Left ventricle myocardium inferior (tissue), 1 donor: ENCODE measurements around the gene CD3E. TPM values are rescaled to one million over a fixed set of nuclear protein-coding genes. Genes with fewer than 3 reads are reported as not detected.

Experiments used
- DNase-seq: peaks from one replicate; pipeline ENCODE4 v3.0.0-alpha.2; 2020
- H3K27ac ChIP-seq: fragments of 200-600 bp; replicated peaks from 2 replicates; pipeline ENCODE4 v1.8.0; 2021
- H3K27me3 ChIP-seq: fragments of 200-600 bp; 2 replicates; pipeline ENCODE4 v1.8.0; 2021; ENCODE audit warnings: low read depth
- H3K36me3 ChIP-seq: fragments of 200-600 bp; 2 replicates; pipeline ENCODE4 v1.8.0; 2021
- H3K4me1 ChIP-seq: fragments of 200-600 bp; 2 replicates; pipeline ENCODE4 v1.8.0; 2021
- H3K4me3 ChIP-seq: fragments of 200-600 bp; 2 replicates; pipeline ENCODE4 v1.8.0; 2021; ENCODE audit warnings: mild to moderate bottlenecking, moderate library complexity
- H3K9me3 ChIP-seq: fragments of 200-600 bp; replicated peaks from 2 replicates; pipeline ENCODE4 v1.8.0; 2021
- intact Hi-C: fragments of 100-400 bp; cut with micrococcal nuclease; formaldehyde crosslinking; loops from one replicate; pipeline ENCODE4 v1.11.0; 2022
- total RNA-seq: library from RNA; stranded (reverse); fragmentation: NEBNext Ultra II Directional; extraction: Animal tissue kit (Norgen Biotek cat#: 25700); gene quantifications from one replicate; pipeline ENCODE4 v1.2.1, GENCODE V29; 2021
- TF ChIP-seq, protein P1 (sequence below): fragments of 200-600 bp; IDR thresholded peaks from 2 replicates; pipeline ENCODE4 v1.8.0; 2021; ENCODE audit warnings: antibody characterized with exemption, mild to moderate bottlenecking, borderline replicate concordance
- donor health status: DM: no; HTN: yes; CAD: no; lungs with severe emphysema.

CD3E gene
- total RNA-seq, 1 donor from 2014 or later, result 0.60 TPM

DNA sequence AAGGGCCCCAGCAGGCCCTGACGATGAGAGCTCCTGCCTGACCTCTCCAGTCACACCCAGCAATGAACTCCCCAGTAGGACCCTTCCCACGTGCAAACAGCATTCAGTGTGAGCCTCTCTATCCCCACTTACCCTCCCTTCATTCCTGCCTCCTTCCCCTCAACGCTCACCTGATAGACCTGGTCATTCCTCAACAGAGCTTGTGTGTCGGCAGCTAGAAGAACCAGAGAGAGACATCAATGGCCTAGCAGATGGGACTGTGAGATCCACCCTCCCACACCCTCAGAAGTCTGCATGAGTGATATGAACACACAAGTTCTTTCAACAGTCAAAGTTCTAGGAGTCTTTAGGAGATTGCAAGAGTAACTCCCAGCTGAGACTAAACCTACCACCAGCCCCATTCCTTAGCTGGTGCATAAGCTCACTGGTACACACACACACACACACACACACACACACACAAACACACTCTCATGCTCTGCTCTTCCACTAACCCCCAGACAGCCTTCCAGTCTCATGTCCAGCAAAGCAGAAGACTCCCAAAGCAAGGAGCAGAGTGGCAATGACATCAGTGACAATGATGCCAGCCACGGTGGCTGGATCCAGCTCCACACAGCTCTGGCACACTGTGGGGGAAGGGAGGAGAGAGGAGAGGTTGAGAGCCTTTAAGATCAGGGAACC is 34.9 kb downstream of the CD3E start:
- DNase-seq, result no peak
- H3K27me3 ChIP-seq, result peaks cover 33% of the 10 kb centered on the region
- no peaks in the 10 kb centered on the region for H3K9me3 ChIP-seq
- no peaks in the 10 kb centered on the region for H3K4me1 ChIP-seq
- TF ChIP-seq, protein P1, sequence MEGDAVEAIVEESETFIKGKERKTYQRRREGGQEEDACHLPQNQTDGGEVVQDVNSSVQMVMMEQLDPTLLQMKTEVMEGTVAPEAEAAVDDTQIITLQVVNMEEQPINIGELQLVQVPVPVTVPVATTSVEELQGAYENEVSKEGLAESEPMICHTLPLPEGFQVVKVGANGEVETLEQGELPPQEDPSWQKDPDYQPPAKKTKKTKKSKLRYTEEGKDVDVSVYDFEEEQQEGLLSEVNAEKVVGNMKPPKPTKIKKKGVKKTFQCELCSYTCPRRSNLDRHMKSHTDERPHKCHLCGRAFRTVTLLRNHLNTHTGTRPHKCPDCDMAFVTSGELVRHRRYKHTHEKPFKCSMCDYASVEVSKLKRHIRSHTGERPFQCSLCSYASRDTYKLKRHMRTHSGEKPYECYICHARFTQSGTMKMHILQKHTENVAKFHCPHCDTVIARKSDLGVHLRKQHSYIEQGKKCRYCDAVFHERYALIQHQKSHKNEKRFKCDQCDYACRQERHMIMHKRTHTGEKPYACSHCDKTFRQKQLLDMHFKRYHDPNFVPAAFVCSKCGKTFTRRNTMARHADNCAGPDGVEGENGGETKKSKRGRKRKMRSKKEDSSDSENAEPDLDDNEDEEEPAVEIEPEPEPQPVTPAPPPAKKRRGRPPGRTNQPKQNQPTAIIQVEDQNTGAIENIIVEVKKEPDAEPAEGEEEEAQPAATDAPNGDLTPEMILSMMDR, result no peak
- no peak overlapping the region for H3K27ac ChIP-seq
- no peaks in the 10 kb centered on the region for H3K36me3 ChIP-seq
- H3K4me3 ChIP-seq, result no peak overlapping the region
- intact Hi-C loops, result no loop called here

DNA sequence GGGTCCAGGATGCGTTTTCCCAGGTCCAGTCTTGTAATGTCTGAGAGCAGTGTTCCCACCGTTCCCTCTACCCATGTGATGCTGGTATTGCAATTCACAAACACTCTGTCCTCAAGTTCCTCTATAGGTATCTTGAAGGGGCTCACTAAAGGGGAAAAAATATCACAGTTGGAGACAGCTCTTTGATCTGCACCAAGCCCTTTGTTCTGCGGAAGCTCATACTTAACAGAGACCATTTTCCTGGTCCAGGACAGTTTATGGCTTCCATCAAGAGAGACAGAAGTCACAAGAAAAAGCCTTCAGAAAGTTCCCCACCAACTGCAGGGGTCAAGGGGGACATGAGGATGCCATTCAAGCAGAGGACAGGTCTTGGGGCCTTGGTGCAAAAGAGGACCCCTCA is 35.9 kb downstream of the CD3E start:
- TF ChIP-seq, protein P1, result no peak
- H3K27ac ChIP-seq, result no peak overlapping the region
- H3K27me3 ChIP-seq, result peaks cover 44% of the 10 kb centered on the region
- DNase-seq, result no peak
- no peak overlapping the region for H3K4me3 ChIP-seq
- H3K9me3 ChIP-seq, result no peaks in the 10 kb centered on the region
- intact Hi-C loops, result no loop called here
- no peaks in the 10 kb centered on the region for H3K36me3 ChIP-seq
- no peaks in the 10 kb centered on the region for H3K4me1 ChIP-seq

DNA sequence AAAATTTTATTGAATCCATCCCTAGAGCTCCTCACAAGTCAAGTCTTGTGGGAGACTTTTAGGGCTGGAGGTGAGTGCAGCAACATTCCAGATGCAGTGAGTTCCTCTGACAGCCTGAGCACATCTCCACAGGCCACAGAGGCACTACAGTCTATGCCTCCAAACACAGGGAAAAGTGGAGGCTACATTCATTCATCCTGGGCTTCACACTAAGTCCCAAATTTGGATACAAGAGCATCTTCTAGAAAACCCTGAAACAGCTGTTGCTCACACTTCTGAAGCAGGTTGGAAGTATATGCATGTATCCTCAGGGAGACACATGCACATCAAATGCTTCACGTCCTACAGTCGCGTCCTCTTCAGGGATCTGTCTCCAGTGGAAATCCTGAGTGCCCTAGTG is 36.7 kb downstream of the CD3E start:
- peaks cover 52% of the 10 kb centered on the region for H3K27me3 ChIP-seq

DNA sequence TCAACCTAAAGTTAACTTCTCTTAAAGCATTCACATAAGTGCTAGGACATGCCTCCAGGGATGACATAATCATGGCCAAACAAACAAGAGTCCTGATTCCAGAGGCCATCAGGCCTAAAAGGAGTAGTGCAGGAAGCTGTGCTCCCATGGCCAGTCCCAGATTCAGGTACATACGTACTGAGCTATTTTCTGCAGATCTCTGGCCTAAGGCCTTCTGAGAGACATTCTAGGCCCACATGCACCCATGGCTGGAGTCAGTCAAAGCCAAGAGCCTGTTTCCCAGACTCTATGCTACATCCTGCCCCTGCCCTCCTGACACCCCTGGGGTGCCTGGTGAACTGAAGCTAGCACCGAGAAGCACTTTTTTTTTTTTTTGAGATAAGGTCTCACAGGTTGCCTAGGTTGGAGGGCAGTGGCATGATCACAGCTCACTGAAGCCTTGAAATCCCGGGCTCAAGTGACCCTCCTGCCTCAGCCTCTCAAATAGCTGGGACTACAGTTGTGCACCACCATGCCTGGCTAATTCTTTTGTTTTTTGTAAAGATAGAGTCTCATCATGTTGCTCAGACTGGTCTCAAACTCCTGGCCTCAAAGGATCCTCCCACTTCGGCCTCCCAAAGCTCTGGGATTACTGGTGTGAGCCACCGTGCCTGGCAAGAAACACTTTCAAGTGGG is 37.4 kb downstream of the CD3E start:
- peaks cover 53% of the 10 kb centered on the region for H3K27me3 ChIP-seq
- no peak overlapping the region for H3K27ac ChIP-seq
- TF ChIP-seq, protein P1, result no peak
- no peak for DNase-seq
- no peak overlapping the region for H3K4me3 ChIP-seq
- intact Hi-C loops, result no loop called here
- no peaks in the 10 kb centered on the region for H3K9me3 ChIP-seq
- no peaks in the 10 kb centered on the region for H3K36me3 ChIP-seq
- no peaks in the 10 kb centered on the region for H3K4me1 ChIP-seq

More for the DNA sequence above, 36.7 kb downstream of the CD3E start:
- H3K4me3 ChIP-seq, result no peak overlapping the region
- H3K27ac ChIP-seq, result no peak overlapping the region
- intact Hi-C loops, result no loop called here
- H3K4me1 ChIP-seq, result no peaks in the 10 kb centered on the region
- TF ChIP-seq, protein P1, result no peak
- no peak for DNase-seq
- H3K9me3 ChIP-seq, result no peaks in the 10 kb centered on the region
- H3K36me3 ChIP-seq, result no peaks in the 10 kb centered on the region

DNA sequence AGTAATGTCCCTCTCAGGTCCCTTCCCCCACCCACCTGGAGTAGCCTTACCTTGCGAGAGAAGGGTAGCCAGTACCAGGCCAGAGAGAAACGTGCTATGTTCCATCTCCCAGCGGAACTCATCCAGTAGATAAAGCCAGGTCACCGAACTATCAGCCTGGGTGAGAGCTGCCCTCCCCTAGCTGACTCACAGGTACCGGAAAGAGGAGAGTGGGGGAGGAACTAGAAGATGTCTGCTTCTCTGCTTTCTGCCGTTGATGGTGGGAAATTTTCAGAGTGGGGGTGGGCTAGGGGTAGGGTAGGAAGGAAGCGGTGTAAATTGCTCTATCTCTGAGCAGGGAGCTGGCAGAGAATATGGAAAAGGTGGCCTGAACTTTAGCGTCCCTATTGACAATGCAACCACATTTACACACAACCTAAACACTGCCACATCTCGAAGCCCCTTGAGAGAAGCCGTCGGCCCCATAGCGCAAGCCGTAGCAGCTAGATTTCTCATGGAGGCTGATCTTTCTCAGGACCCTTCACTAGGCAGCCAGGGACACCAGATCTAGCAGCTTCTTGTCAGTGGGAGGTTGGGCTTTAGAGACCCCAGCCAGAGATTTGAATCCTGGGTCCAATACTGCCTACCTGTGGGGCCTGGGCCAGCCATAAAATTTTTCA is 38.1 kb downstream of the CD3E start, which contains the start of gene CD3D:
TSS of gene CD3D (minus strand) at position 203 of the 659 bp plus-strand sequence. CDS start at position 105, 98 bp downstream.
- intact Hi-C loops, result no loop called here
- H3K27ac ChIP-seq, result no peak within 1 kb of the TSS

More for the DNA sequence above, 38.1 kb downstream of the CD3E start, which contains the start of gene CD3D:
- H3K9me3 ChIP-seq, result no peaks in the 10 kb centered on the region
- no peak within 1 kb of the TSS for H3K4me3 ChIP-seq
- TF ChIP-seq, protein P1, result no peak
- no peaks in the 10 kb centered on the region for H3K36me3 ChIP-seq
- H3K4me1 ChIP-seq, result no peaks in the 10 kb centered on the region
- peaks cover 55% of the 10 kb centered on the region for H3K27me3 ChIP-seq
- no peak for DNase-seq
